GM18520 (cell line): ENCODE data around the gene NETO2.
"Not testable (repeated sequence)": the region's sequence is repeated elsewhere in the genome, so short reads cannot be mapped to it uniquely, and the experiment has no call there.

Source experiments
- ATAC-seq: cut with Tn5 transposase; IDR thresholded peaks from one replicate; pipeline ENCODE4 v1.9.1; 2021; ENCODE audit not compliant: unreplicated experiment

NETO2 gene

DNA sequence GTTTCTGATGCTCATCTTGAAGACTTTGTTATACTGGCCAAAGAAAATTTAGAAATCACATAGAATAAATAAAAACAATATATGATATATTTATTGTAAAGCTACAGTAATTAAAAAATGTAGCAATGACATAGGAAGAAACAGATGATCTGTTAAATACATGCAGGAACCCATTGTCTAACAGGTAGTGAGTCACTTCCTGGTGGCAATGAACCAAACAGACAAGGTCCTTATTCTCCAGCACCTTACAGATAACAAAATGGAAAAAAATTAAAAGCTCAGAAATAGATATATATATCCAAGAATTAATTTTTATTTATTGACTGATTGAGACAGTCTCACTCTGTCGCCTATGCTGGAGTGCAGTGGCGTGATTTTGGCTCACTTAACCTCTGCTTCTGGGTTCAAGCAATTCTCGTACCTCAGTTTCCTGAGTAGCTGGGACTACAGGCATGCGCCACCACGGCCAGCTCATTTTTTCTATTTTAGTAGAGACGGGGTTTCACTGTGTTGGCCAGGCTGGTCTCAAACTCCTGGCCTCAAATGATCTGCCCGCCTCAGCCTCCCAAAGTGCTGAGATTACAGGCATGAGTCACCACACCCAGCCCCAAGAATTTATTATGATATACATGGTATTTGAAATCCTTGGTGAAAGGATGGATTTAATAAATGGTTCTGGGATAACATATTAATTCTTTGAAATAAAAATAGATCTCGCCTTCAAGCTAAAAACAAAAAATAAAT is 7.5 kb downstream of the NETO2 start:
- ATAC-seq: no peak

DNA sequence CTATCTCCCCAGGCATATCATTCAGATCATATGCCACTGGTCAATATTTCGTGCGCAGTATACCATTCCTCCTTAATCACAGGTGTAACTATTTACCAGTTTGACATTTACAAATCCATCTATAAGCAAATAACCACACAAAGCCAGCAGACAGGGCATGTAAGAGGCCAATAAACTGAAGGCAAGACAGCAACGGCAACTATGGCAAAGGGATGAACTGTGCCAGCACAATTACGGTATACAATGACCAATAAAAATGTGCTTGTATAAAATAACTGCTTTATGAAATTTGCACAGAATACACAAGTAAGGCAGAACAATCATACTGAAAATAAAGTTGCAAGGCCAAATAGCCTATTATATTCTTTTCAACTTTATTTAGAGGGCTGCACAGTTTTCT is 9.2 kb downstream of the NETO2 start:
- no peak for ATAC-seq

DNA sequence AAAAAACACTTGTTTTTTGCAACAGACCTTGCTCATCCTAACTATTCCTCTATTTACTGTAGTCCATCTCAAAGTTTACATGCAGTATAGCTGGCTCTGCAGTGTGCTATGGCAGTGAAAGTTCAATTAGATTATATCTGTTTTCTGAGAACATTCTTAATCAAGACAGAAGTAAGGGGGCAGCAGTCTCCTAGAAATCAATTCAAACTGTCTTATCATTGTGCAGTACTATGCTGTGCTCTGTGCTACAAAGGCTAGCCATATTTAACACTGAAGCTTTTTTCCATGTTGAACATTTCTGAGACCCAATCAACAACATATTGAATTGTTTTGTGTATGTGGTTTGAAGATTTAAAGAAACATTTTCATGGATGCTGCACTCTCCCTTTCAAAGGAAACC is 11.4 kb downstream of the NETO2 start:
- ATAC-seq: no peak

DNA sequence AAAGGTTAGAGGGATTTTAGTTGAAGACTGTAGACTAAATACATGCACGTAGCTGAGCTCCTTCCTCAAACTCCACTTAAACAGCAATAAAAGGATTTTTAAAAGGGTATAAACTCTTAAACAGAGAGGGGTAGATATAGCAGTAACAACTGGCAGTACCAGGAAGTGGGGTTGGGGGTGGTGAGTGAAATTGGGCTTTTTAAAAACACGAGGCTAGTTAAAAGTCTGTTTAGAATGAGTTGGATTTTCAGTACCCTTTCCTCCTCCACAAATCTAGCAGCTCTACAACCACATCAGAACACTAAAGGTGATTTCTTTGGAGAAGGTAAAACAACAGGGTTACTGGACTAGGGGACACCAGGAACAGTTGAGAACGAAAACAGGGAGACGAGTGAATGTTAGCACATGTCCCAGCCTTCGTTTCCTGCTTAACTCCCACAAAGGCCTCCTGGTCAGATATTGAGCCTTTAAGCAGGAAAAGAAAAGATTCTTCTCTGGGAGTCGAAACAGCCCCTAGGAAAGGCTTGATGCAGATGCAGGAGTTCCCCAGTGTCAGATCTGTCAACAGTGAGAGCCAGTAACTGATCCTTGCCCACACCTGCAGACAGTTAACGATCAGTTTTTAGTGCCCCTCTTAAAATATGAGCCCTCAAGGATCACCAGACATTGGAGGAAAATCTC is 13.8 kb downstream of the NETO2 start:
- no peak for ATAC-seq

DNA sequence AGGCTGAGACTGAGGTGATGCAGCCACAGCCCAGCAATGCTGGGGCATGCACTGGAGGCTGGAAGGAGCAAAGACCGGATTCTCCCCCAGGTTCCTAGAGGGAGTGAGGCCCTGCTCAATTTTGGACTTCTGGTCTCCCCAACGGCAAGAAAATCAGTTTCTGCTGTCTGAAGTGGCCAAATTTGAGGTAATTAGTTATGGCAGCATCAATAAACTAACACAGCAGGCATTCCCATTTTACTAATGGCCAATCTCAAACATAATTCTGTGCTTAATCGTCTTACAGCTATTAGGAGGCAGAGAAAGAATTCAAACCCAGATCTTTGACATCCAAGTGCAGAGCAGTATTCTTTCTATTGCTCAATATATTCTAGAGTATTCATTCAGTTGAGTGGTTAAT is 16.2 kb downstream of the NETO2 start:
- ATAC-seq: no peak

DNA sequence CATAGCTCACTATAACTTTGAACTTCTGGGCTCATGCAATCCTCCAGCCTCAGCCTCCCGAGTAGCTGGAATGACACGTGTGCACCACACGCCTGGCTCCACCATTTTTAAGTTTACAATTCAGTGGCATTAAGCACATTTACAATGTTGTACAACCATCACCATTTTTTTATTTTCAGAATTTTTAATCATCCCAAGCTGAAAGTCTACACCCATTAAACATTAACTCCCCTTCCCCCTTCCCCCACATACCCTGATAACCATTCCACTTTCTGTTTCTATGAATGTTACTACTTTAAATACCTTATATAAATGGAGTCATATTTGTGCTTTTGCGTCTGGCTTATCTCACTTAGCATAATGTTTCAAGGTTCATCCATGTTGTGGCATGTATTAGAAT is 18.0 kb downstream of the NETO2 start:
- no peak for ATAC-seq

DNA sequence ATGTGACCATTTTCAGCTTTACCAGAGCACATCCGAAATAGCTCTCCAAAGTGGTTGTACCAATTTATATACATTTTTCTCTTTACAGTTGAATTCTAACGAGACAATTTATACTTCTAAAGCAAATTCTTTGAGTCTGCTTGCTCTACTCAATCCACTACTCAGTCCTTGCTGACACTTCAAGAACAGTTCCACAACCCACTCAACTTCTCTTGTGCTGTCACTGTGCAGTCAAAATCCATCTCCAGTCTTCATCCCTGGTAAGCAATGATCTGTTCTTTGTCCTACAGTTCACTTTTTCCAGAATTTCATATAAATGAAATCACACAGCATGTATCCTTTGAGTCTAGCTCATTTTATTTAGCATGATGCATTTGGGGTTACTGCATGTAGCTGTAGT is 30.6 kb downstream of the NETO2 start:
- no peak for ATAC-seq

DNA sequence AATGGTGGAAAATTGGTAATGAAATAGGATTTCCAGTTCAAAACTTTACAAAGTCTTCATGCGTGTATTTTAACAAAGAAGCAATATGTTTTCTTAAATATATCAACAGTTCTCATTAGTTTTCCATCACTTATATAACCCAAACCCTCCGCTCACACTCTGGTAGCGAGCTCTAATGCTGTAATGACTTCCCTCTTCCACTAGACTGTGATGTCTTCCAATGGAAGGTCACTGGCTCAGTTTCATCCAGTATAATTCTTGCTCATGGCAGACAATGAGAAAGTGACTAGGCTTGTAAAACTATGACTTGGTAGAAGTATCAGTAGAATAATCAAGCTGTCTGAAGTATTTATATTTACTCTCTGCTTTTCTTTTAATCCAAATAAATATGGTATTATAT is 32.8 kb downstream of the NETO2 start:
- no peak for ATAC-seq

DNA sequence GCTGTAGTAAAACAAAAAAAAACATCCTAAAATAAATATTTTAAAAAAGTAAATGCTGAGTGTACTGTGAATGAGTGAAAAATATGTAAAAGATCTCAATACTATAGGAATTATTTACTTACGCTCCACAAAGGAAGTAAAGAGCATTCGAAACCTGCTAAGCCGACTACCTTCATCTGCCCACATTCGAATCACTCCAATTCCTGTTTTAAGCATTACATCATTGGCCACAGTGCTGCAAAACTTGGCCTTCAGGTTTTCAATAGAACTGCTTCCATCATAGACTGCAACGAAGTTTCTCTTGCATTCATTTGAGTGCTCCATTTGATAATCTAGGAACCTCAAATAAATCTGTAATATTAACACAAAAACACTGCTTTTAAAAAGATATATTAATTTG is 34.4 kb downstream of the NETO2 start:
- no peak for ATAC-seq

DNA sequence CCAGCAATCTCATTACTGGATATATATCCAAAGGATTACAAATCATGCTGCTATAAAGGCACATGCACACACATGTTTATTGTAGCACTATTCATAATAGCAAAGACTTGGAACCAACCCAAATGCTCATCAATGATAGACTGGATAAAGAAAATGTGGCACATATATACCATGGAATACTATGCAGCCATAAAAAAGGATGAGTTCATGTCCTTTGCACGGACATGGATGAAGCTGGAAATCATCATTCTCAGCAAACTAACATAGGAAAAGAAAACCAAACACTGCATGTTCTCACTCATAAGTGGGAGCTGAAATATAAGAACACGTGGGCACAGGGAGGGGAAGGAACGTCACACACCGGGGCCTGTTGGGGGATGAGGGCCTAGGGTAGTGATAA is 40.8 kb downstream of the NETO2 start:
- ATAC-seq: not testable (repeated sequence)

DNA sequence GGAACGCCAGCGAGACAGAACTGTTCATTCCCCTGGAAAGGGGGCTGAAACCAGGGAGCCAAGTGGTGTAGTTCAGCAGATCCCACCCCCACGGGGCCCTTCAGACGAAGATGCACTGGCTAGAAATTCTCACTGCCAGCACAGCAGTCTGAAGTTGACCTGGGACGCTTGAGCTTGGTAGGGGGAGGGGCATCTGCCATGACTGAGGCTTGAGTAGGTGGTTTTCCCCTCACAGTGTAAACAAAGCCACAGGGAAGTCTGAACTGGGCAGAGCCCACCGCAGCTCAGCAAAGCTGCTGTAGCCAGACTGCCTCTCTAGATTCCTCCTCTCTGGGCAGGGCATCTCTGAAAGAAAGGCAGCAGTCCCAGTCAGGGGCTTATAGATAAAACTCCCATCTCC is 46.6 kb downstream of the NETO2 start:
- ATAC-seq: not testable (repeated sequence)

DNA sequence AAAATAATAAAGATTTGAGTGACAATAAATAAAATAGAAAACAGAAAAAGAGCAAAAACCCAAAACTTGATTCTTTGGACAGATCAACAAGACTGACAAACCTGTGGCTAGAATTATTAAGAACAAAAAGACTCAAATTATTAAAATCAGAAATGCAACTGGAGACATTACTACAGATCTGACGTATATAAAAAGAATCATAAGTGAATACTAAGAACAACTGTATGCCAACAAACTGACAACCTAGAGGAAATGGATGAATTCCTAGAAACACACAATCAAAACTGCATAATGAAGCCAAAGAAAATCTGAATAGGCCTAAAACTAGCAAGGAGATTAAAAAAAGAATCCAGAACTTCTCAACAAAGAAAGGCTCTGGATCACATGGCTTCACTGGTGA is 47.4 kb downstream of the NETO2 start:
- ATAC-seq: no peak

DNA sequence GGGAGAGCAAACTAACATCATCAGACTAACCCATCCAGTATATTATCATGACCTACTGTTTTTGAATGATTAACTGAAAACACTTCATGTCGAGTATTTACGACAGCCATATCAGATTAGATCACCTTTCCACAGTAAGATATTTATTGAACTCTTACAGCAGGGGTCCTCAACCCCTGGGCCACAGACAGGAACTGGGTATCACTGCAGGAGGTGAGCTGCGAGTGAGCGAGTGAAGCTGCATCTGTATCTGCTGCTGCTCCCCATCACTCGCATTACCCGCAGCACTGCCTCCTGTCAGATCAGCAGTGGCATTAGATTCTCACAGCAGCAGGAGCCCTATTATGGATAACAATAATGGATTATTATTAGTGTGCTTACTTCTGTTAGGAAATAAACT is 59.5 kb downstream of the NETO2 start:
- no peak for ATAC-seq

DNA sequence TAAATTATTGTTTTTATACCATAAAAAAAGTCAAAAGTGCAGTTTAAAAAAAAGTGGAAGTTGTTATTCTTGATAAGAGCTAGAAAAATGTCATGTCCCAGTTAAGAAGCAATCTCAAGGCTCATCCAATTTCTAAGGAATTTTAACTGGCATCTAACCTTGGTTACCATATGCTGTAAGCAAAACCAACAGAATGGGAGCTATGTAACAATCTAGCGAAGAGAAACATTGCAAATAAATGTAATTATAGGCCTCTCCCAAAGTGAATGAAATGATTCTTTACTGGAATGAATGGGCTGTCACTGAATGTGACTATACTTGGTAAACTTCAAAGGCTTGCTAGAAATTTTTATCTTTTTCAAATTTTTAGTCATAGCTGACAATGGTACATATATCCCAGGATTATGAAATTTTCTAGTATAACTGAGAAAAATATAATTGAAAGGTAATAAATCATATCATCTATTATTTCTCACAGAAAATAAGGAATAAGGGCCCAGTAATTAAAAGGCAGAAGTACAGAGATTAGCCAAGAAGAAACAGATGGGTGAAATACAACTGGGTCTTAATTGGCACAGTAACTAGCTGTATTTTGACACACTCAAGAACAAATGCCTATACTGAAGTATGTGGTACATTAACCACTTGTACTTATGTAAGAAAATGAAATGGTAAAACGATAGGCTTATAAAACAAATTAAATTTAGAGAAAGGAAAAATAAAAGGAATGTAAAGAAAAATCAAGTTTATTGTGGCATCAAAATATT is 61.5 kb downstream of the NETO2 start:
- ATAC-seq: no peak

DNA sequence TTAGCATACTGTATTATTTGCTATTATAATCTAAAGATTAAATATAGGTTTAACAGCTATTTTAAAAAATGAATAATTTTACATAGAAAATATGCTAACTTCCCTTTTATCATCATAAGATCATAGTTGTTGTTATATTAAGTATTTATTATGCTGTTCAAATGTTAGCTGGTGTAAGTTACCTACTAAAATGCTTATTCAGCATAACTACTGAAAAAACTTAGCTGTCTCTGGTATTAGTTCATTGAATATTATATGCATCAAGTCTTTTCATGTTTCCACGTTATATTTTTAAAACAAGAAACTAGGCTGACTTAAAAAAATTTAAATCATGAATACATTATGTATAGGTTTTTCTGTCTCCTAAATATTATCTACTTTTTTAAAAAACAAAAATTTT is 62.6 kb downstream of the NETO2 start:
- ATAC-seq: no peak

DNA sequence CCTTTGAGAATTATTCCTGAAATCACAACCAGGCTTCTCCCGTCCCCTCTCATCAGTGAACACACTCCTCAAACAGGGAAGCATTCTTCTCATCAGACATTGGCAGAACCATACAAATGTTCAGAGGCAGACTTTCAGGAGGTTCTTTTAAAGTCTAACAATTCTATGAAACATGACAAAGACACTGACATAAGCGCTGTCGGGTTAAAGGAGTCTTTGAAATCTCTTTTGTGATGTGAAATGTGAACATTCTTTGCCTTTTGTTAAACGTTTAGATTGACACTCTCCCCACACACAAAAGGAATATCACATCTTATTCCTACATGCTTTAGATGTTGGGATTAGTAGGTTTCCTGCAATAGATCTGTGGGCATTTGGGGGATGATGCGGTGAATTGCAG is 63.9 kb downstream of the NETO2 start:
- no peak for ATAC-seq

DNA sequence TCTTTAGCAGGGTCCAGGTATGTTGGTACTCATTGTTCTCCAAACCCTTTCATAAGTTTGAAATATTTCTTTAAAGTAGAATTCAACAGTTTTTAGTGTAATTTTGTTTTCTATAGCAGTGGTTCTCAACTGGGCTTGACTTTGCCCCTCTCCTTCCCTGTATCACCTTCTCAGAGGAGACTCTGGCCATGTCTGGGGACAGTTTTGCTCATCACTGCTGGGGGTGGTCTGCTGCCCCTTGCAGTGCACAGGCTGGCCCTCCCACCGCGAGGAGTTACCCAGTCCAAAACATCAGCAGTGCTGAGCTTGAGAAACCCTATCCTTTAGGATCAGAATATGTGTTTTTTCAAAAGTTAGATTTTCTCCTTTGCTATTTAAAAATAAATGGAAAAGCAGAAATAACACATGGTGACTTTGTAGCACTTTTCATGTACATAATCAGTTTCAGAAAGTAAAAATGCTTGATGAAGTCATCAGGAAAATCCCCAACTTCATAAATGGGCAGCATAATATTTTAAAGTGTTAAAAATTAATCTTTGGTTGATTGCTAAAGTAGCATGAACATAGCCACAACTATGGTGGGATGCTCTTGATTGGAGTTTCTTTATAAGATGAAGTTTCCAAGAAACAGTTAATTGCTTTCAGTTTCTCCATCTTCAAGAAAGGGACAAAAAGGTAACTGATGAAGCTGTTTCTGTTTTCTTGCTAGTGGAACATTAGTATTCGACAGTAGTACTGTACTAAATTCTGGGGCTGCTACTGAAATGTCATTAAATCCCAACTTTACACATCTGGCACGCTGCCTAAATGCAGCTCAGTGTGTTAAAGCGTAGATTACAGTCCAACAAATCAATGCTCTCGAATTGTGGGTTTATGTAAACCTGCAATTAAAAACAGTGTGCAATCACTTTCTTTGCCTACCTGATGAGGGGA is 70.3 kb downstream of the NETO2 start:
- ATAC-seq: no peak

DNA sequence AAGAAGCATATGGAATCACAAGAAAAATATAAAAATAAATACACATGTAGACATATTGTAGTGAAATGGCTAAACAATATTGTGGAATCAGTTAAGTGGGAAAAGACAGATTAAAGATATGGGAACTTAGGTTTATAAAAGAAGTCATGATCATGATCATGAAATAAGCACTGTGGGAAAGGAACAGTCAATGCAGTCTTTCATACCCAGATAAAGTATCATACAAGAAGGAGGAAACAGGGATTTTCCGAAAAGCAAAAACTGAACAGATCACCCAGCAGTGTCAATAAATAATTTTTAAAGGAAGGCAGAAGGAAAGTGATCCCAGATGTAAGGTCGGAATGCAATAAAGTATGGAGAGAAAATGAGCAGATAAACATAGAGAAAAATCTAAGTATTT is 71.6 kb downstream of the NETO2 start:
- no peak for ATAC-seq

DNA sequence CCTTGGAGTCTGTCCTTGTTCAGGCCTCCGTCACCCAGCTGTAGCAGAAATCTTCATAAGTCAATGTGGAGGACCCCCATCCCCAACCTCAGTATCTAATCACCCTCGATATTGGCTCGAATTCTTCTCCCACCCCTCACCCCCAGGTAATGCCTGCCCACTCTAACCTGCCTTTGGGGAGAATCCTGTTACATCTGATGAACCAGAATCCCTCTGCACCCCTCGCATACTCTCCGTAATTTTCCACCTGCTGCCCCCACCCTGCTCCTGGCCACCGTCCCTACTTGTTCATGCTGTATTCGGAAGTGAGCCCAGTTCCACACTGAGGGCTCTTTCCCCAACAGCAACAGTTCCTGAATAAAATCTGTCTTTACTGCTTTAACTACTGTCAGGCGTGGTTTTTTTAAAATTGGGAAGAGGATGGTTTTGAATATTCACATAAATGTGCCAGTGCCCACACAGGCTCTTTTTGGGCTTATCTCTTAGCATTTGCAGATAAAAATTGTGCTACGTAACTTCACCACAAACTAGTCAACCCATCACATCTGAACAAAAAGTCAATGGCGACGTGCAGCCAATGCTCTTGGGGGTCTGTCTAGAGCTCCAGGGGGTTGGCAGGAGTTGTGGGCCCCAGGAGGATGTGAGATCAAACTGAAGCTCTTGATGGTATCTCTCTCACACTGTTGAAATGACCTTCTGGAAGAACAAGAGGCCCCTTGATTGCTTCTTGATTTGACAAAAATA is 73.7 kb downstream of the NETO2 start:
- ATAC-seq: no peak

DNA sequence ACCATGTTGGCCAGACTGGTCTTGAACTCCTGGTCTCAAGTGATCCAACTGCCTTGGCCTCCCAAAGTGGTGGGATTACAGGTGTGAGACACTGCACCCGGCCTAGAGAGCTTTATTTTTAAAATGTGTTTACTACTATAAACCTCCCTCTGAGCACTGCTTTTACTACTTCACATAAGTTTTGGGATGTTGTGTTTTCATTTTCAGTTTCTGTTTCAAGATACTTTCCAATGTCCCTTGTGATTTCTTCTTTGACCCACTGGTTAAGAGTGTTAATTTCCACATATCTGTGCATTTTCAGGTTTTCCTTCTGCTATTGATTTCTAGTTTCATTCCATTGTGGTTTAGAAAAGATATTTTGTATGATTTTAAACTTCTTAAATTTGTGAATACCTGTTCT is 74.4 kb downstream of the NETO2 start:
- ATAC-seq: no peak
